SK-N-SH treated with all-trans-retinoic acid at 6 μM for 48 hours (cell line): ENCODE measurements around the gene ARHGEF16.

ENCODE experiments used
- ATAC-seq: fragments of 200-7000 bp; cut with Tn5 transposase; 3 replicates; pipeline ENCODE4 v1.9.1; 2020; ENCODE audit warnings: mild to moderate bottlenecking, moderate library complexity
- ARNTL ChIP-seq: fragments of 450-650 bp; formaldehyde crosslinking; IDR thresholded peaks from 2 replicates; pipeline ENCODE4 v1.5.0; 2020; ENCODE audit warnings: low read depth, mild to moderate bottlenecking, moderate library complexity, borderline replicate concordance
- BACH2 ChIP-seq: fragments of 250-450 bp; sonication (Bioruptor Pico); IDR thresholded peaks from 2 replicates; pipeline ENCODE4 v1.9.0; 2021; ENCODE audit warnings: mild to moderate bottlenecking, borderline replicate concordance
- CREB5 ChIP-seq: fragments of 250-450 bp; sonication (Bioruptor Pico); IDR thresholded peaks from 2 replicates; pipeline ENCODE4 v1.5.1; 2020; ENCODE audit warnings: low read depth, mild to moderate bottlenecking, moderate library complexity
- CSDC2 ChIP-seq: fragments of 250-450 bp; sonication (Bioruptor Pico); IDR thresholded peaks from 2 replicates; pipeline ENCODE4 v1.5.0; 2020; ENCODE audit warnings: mild to moderate bottlenecking, moderate library complexity
- CSRNP3 ChIP-seq: fragments of 250-450 bp; sonication (Bioruptor Pico); IDR thresholded peaks from 2 replicates; pipeline ENCODE4 v1.5.1; 2021; ENCODE audit warnings: mild to moderate bottlenecking, moderate library complexity
- ESRRG ChIP-seq: fragments of 250-450 bp; sonication (Bioruptor Pico); IDR thresholded peaks from 2 replicates; pipeline ENCODE4 v1.6.1; 2021; ENCODE audit warnings: mild to moderate bottlenecking
- GLIS3 ChIP-seq: fragments of 250-450 bp; sonication (Bioruptor Pico); IDR thresholded peaks from 2 replicates; pipeline ENCODE4 v1.5.0; 2020; ENCODE audit warnings: mild to moderate bottlenecking, moderate library complexity
- ISL1 ChIP-seq: fragments of 250-450 bp; sonication (Bioruptor Pico); IDR thresholded peaks from 2 replicates; pipeline ENCODE4 v2.1.2; 2022; ENCODE audit warnings: mild to moderate bottlenecking, moderate library complexity
- OSR1 ChIP-seq: fragments of 250-450 bp; sonication (Bioruptor Pico); IDR thresholded peaks from 2 replicates; pipeline ENCODE4 v1.8.0; 2022; ENCODE audit warnings: moderate library complexity, mild to moderate bottlenecking, inconsistent platforms
- PPARA ChIP-seq: fragments of 250-450 bp; sonication (Bioruptor Pico); IDR thresholded peaks from 2 replicates; pipeline ENCODE4 v1.5.0; 2020; ENCODE audit warnings: mild to moderate bottlenecking, borderline replicate concordance
- RARB ChIP-seq: fragments of 250-450 bp; sonication (Bioruptor Pico); IDR thresholded peaks from 2 replicates; pipeline ENCODE4 v1.8.0; 2021; ENCODE audit warnings: mild to moderate bottlenecking, moderate library complexity
- SNAI2 ChIP-seq: fragments of 250-450 bp; sonication (Bioruptor Pico); IDR thresholded peaks from 2 replicates; pipeline ENCODE4 v1.5.0; 2020; ENCODE audit warnings: mild to moderate bottlenecking, moderate library complexity
- TCF4 ChIP-seq: fragments of 250-450 bp; sonication (Bioruptor Pico); IDR thresholded peaks from 2 replicates; pipeline ENCODE4 v1.8.0; 2021; ENCODE audit warnings: mild to moderate bottlenecking, moderate library complexity, borderline replicate concordance
- TOX ChIP-seq: fragments of 250-450 bp; sonication (Bioruptor Pico); IDR thresholded peaks from 2 replicates; pipeline ENCODE4 v1.8.0; 2021; ENCODE audit warnings: mild to moderate bottlenecking, moderate library complexity, borderline replicate concordance
- TSHZ2 ChIP-seq: fragments of 250-450 bp; sonication (Bioruptor Pico); IDR thresholded peaks from 2 replicates; pipeline ENCODE4 v1.5.0; 2020; ENCODE audit warnings: mild to moderate bottlenecking, moderate library complexity
- ZC3H10 ChIP-seq: fragments of 250-450 bp; sonication (Bioruptor Pico); IDR thresholded peaks from 2 replicates; pipeline ENCODE4 v1.5.1; 2021; ENCODE audit warnings: mild to moderate bottlenecking, moderate library complexity
- ZFP3 ChIP-seq: fragments of 250-450 bp; sonication (Bioruptor Pico); IDR thresholded peaks from 2 replicates; pipeline ENCODE4 v1.5.0; 2020; ENCODE audit warnings: mild to moderate bottlenecking, moderate library complexity
- ZFP30 ChIP-seq: fragments of 450-650 bp; formaldehyde crosslinking; IDR thresholded peaks from 2 replicates; pipeline ENCODE4 v1.5.0; 2022; ENCODE audit warnings: mild to moderate bottlenecking, moderate library complexity
- ZNF565 ChIP-seq: fragments of 450-650 bp; formaldehyde crosslinking; conservative IDR thresholded peaks from 2 replicates; pipeline ENCODE4 v1.5.0; 2020; ENCODE audit warnings: low read depth, mild to moderate bottlenecking, moderate library complexity
- ZNF70 ChIP-seq: fragments of 450-650 bp; formaldehyde crosslinking; IDR thresholded peaks from 2 replicates; pipeline ENCODE4 v1.5.0; 2020; ENCODE audit warnings: mild to moderate bottlenecking, moderate library complexity
- ZNF8 ChIP-seq: fragments of 450-650 bp; formaldehyde crosslinking; IDR thresholded peaks from 2 replicates; pipeline ENCODE4 v1.5.0; 2020; ENCODE audit warnings: mild to moderate bottlenecking, moderate library complexity

ARHGEF16 gene

GRCh38 chr1:3413975-3414710 is 40.3 kb upstream of the ARHGEF16 start:
- TF ChIP-seq ZFP30 (no peak), CSRNP3 (CRISPR knock-in tag) (no peak), RARB (CRISPR knock-in tag) (no peak), ZNF70 (CRISPR knock-in tag) (no peak), ESRRG (CRISPR knock-in tag) (no peak), PPARA (CRISPR knock-in tag) (no peak), ZNF565 (CRISPR knock-in tag) (no peak), GLIS3 (no peak), TCF4 (CRISPR knock-in tag) (no peak), BACH2 (CRISPR knock-in tag) (no peak), ZC3H10 (CRISPR knock-in tag) (no peak), ARNTL (CRISPR knock-in tag) (no peak), CSDC2 (CRISPR knock-in tag) (no peak), SNAI2 (CRISPR knock-in tag) (no peak), ZNF8 (CRISPR knock-in tag) (no peak), ISL1 (no peak), CREB5 (CRISPR knock-in tag) (no peak), OSR1 (CRISPR knock-in tag) (no peak), ZFP3 (CRISPR knock-in tag) (no peak), TOX (CRISPR knock-in tag) (no peak)
- ATAC-seq, result no peak

- ATAC-seq, result no peak
- TF ChIP-seq ISL1 (no peak), CSDC2 (CRISPR knock-in tag) (no peak), GLIS3 (no peak), CREB5 (CRISPR knock-in tag) (no peak), TSHZ2 (CRISPR knock-in tag) (no peak)
Measured at GRCh38 chr1:3415260-3416090, 39.0 kb upstream of the ARHGEF16 start.

GRCh38 chr1:3417082-3417739 is 37.3 kb upstream of the ARHGEF16 start:
- TF ChIP-seq ZFP30 (no peak), ZFP3 (CRISPR knock-in tag) (no peak), GLIS3 (no peak), SNAI2 (CRISPR knock-in tag) (no peak), RARB (CRISPR knock-in tag) (no peak), ZC3H10 (CRISPR knock-in tag) (no peak), OSR1 (CRISPR knock-in tag) (no peak), TOX (CRISPR knock-in tag) (no peak), TSHZ2 (CRISPR knock-in tag) (no peak), PPARA (CRISPR knock-in tag) (no peak), ZNF70 (CRISPR knock-in tag) (no peak), ZNF8 (CRISPR knock-in tag) (no peak), CSRNP3 (CRISPR knock-in tag) (no peak)
- ATAC-seq, result no peak
